ENCODE measurements around the gene ZNF407. TPM values are rescaled to one million over a fixed set of nuclear protein-coding genes. Genes with fewer than 3 reads are reported as not detected.

The ZNF407 gene
- total and polyA plus RNA-seq, 2 experiments from 2014 or later, result 2.1 to 10.4 TPM

GRCh38 chr18:74595431-74595830, 2.2 kb upstream of the ZNF407 start:
- Histone ChIP-seq H3K36me3 (ENCODE audit: insufficient read depth) (no peaks in the 10 kb centered on the region), H3K79me2 (replicated peaks; ENCODE audit: insufficient read depth) (peaks cover 26% of the 10 kb centered on the region), H4K20me1 (replicated peaks; ENCODE audit: insufficient read depth) (no peaks in the 10 kb centered on the region; the same call in 1 of the 2 replicates), H3F3A (replicated peaks; ENCODE audit: low read depth) (no peaks in the 10 kb centered on the region), H3K4me1 (ENCODE audit: insufficient read depth) (peaks cover 21% of the 10 kb centered on the region), H2AFZ (no peak overlapping the region), H3K4me2 (0 out of 2 replicates have a peak overlapping the region, but pooled peaks have one; percentile 81), H3K9me2 (ENCODE audit: insufficient read depth) (no peaks in the 10 kb centered on the region), H3K27me3 (ENCODE audit: insufficient read depth) (0 out of 2 replicates have a peak, but pooled peaks cover 3% of the 10 kb centered on the region), H3K27ac (ENCODE audit: low read depth) (no peak overlapping the region), H3K4me3 (no peak overlapping the region)
- Mint-ChIP-seq H3K9me3 (no peaks in the 10 kb centered on the region; the same call in 2 of the 3 replicates), H3K27me3 (ENCODE audit: insufficient read depth, low read depth, poor library complexity) (no peaks in the 10 kb centered on the region), H3K27ac (no peak overlapping the region), H3K4me3 (peak overlapping the region; percentile 93; the same call in 2 of the 3 replicates), H3K36me3 (ENCODE audit: low read depth) (peaks cover 21% of the 10 kb centered on the region; the same call in 2 of the 3 replicates), H3K4me1 (peaks cover 12% of the 10 kb centered on the region; the same call in 2 of the 3 replicates)
- ATAC-seq, result no peak
- DNase-seq (ENCODE audit: low spot score), result no peak
- TF ChIP-seq JUNB (IDR thresholded peaks at IDR 0.05; ENCODE audit: unreplicated experiment) (no peak), CTCF (conservative IDR thresholded peaks at IDR 0.05; ENCODE audit: low read depth in 2 of 2) (no peak), ETS1 (IDR thresholded peaks at IDR 0.05) (no peak), EZH2 (IDR thresholded peaks at IDR 0.05; ENCODE audit: low read depth, unreplicated experiment) (no peak), REST (IDR thresholded peaks at IDR 0.05; ENCODE audit: unreplicated experiment) (no peak), CREB1 (CRISPR knock-in tag; IDR thresholded peaks at IDR 0.05; ENCODE audit: low read depth) (no peak), ZNF114 (CRISPR knock-in tag; IDR thresholded peaks at IDR 0.05) (no peak), STAT1 (IDR thresholded peaks at IDR 0.05; ENCODE audit: unreplicated experiment) (no peak), EZH2phosphoT487 (IDR thresholded peaks at IDR 0.05; ENCODE audit: unreplicated experiment) (no peak), ZNF462 (CRISPR knock-in tag; IDR thresholded peaks at IDR 0.05) (no peak), ZNF331 (CRISPR knock-in tag; IDR thresholded peaks at IDR 0.05; ENCODE audit: low read depth) (no peak), POLR2AphosphoS5 (IDR thresholded peaks at IDR 0.05; ENCODE audit: low read depth) (no peak), NANOG (IDR thresholded peaks at IDR 0.05; ENCODE audit: borderline replicate concordance) (no peak)
